ENCODE data around the gene GNAZ. TPM values are rescaled to one million over a fixed set of nuclear protein-coding genes. Genes with fewer than 3 reads are reported as not detected.

GNAZ gene
- total RNA-seq, 1 experiment from 2014 or later = 17.2 TPM

- in situ Hi-C loops (cut with HindIII; ENCODE audit: low sequenced_read_pairs) = no loop called here
- DNase-seq (ENCODE audit: low spot score) = no peak
These were observed 15.9 kb downstream of the GNAZ start for GRCh38 chr22:23086263-23086662.

- in situ Hi-C loops (cut with HindIII; ENCODE audit: low sequenced_read_pairs) = no loop called here
- no peak for DNase-seq (ENCODE audit: low spot score)
These were observed 16.5 kb downstream of the GNAZ start for GRCh38 chr22:23086787-23087186.

- no peak for DNase-seq (ENCODE audit: low spot score)
- in situ Hi-C loops (cut with HindIII; ENCODE audit: low sequenced_read_pairs) = no loop called here
These were observed 17.9 kb downstream of the GNAZ start for GRCh38 chr22:23088199-23088604.

GRCh38 chr22:23089010-23089409 is 18.7 kb downstream of the GNAZ start:
- in situ Hi-C loops (cut with HindIII; ENCODE audit: low sequenced_read_pairs) = no loop called here
- no peak for DNase-seq (ENCODE audit: low spot score)

- DNase-seq (ENCODE audit: low spot score) = no peak
- in situ Hi-C loops (cut with HindIII; ENCODE audit: low sequenced_read_pairs) = no loop called here
These were observed 19.5 kb downstream of the GNAZ start for GRCh38 chr22:23089633-23090456.

GRCh38 chr22:23090457-23090835 is 20.1 kb downstream of the GNAZ start:
- in situ Hi-C loops (cut with HindIII; ENCODE audit: low sequenced_read_pairs) = no loop called here
- no peak for DNase-seq (ENCODE audit: low spot score)

GRCh38 chr22:23091760-23092159 is 21.4 kb downstream of the GNAZ start:
- in situ Hi-C loops (cut with HindIII; ENCODE audit: low sequenced_read_pairs) = no loop called here
- DNase-seq (ENCODE audit: low spot score) = no peak

- in situ Hi-C loops (cut with HindIII; ENCODE audit: low sequenced_read_pairs) = no loop called here
- DNase-seq (ENCODE audit: low spot score) = no peak
These were observed 22.1 kb downstream of the GNAZ start for GRCh38 chr22:23092217-23092955.

- in situ Hi-C loops (cut with HindIII; ENCODE audit: low sequenced_read_pairs) = no loop called here
- DNase-seq (ENCODE audit: low spot score) = no peak
These were observed 22.9 kb downstream of the GNAZ start for GRCh38 chr22:23093051-23093788.

GRCh38 chr22:23094260-23094659 is 23.9 kb downstream of the GNAZ start:
- DNase-seq (ENCODE audit: low spot score) = no peak
- in situ Hi-C loops (cut with HindIII; ENCODE audit: low sequenced_read_pairs) = no loop called here

GRCh38 chr22:23094695-23095681 is 24.7 kb downstream of the GNAZ start:
- DNase-seq (ENCODE audit: low spot score) = no peak
- in situ Hi-C loops (cut with HindIII; ENCODE audit: low sequenced_read_pairs) = no loop called here

- in situ Hi-C loops (cut with HindIII; ENCODE audit: low sequenced_read_pairs) = no loop called here
- DNase-seq (ENCODE audit: low spot score) = no peak
These were observed 25.5 kb downstream of the GNAZ start for GRCh38 chr22:23095733-23096342.

GRCh38 chr22:23097412-23098229 is 27.3 kb downstream of the GNAZ start:
- in situ Hi-C loops (cut with HindIII; ENCODE audit: low sequenced_read_pairs) = no loop called here
- DNase-seq (ENCODE audit: low spot score) = peak; percentile 67

- in situ Hi-C loops (cut with HindIII; ENCODE audit: low sequenced_read_pairs) = no loop called here
- DNase-seq (ENCODE audit: low spot score) = no peak
These were observed 27.9 kb downstream of the GNAZ start for GRCh38 chr22:23098230-23098705.

GRCh38 chr22:23098718-23099530 is 28.6 kb downstream of the GNAZ start:
- peak; percentile 98 for DNase-seq (ENCODE audit: low spot score)
- in situ Hi-C loops (cut with HindIII; ENCODE audit: low sequenced_read_pairs) = no loop called here

- in situ Hi-C loops (cut with HindIII; ENCODE audit: low sequenced_read_pairs) = no loop called here
- no peak for DNase-seq (ENCODE audit: low spot score)
These were observed 29.1 kb downstream of the GNAZ start for GRCh38 chr22:23099531-23099804.
